Globus pallidus (tissue), 1 donor: Measurements from ENCODE around the gene DPP4.

Experiments
- DNase-seq: peaks from one replicate; pipeline ENCODE4 v3.0.0-alpha.2; 2015; ENCODE audit warnings: low spot score

DPP4 gene

DNA sequence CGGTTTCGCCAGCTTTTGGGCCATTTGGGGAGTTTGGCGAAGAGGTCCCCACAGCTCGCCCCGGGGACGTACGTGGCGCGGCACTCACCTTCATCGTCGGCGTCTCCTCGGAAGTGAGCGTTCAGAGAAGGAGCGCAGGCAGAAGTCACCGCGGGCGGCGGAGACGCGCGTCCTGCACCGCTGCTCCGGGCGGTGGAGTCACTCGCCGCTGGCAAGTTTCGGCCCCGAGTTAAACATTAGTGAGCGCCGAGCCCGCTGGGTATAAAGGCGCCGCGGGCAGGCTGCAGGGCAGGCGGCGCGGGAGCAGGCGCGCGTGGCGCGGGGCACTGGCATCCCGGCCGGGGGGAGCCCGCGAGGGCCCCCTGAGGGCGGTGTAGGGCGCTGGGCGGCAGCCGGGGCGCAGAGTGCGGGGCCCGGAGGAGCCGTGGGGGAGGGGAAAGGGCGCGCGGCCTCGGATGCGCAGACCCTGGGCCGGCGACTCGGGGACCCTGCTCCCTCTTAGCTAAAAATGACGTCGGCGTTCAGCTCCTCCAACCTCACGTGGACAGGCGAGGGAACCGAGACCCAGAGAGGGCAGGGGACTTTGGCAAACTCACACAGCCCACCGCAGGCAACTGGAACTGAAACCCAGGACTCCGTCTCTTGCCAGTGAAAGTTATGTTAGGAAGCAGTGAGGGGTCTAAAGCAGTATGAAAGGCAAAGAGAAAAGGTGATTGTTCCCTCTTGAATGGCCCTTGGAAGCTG, at the start of gene DPP4:
TSS of gene DPP4 (minus strand) at position 328 of the 744 bp plus-strand sequence. CDS start at position 94, 234 bp downstream.
- no peak for DNase-seq

DNA sequence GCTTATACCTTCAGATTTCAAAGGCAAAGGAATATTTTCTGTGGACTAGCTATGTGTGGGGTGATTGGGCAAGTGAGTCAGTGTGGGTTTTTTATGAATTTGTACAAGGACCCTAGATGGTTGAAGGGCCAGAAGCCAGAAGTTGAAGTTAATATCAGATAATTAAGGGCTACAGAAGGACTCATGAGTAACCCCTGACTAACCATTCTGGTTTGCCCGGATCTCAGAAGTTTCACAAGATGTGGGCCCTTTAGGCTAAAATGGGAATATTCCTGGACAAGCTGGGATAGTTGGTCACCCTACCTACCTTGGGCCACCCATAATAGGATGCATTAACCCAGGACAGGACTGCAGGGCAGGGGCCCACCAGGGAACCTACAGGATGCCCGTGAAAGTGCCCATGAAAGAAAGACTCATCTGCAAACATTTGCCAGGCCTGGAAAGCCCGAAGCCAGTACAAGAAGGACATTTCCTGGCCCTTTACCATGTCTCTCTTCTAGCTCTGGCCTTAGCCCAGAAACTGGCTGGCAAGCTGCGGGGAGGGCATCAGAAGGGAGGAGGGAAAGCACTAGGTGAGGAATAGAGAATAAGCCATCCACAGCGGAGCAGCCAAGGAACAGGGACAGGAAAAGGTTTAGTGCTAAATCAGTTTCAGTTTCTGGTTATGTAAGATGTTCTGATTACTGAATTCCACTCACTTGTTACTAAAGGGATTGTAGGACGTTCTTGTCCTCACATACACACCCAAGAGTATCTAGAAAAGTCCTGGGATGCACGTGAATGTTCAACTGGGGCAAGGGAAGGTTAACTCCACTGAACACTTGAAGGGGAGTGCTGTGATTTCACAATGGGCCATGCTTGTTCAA, 44.4 kb upstream of the DPP4 start:
- no peak for DNase-seq

DNA sequence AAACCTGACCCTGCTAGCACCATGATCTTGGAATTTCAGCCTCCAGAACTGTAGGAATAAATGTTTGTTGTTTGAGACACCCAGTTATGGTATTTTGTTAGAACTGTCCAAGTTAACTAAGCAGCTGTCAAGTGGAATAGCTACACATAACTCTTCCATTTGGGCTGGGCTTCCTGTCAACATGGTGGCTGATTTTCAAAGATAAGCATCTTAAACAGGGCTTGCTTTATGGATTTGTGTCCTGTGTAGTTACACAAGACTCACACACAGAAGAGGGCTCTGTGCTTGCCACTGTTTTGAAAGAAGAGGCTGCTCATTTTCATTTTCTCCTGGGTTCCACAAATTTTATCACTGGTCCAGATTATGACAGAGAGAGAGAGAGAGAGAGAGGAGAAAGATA, 42.3 kb upstream of the DPP4 start:
- no peak for DNase-seq

- no peak for DNase-seq
Observed at GRCh38 chr2:162115076-162115475, 41.1 kb upstream of the DPP4 start.

DNA sequence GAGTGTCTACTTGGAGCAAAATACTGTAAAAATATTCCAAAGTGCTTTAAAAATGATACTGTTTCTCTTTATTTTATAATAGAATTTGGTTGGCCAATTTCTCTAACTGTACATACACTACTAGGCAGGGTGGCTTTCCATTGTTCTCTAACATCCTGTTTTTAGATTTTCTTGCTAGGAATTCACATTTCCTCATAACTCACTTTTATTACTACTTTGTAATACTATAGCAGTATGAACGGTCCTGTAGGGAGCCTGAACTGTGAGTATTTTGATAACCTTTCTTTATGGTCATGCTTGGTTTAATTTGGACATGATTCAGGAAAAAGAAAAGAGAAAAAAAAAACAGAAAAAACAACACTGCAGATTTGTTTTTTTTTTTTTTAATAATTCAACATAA, 40.3 kb upstream of the DPP4 start:
- no peak for DNase-seq

- no peak for DNase-seq
Observed at GRCh38 chr2:162113776-162114168, 39.8 kb upstream of the DPP4 start.

GRCh38 chr2:162113088-162113775, 39.2 kb upstream of the DPP4 start:
- no peak for DNase-seq

DNA sequence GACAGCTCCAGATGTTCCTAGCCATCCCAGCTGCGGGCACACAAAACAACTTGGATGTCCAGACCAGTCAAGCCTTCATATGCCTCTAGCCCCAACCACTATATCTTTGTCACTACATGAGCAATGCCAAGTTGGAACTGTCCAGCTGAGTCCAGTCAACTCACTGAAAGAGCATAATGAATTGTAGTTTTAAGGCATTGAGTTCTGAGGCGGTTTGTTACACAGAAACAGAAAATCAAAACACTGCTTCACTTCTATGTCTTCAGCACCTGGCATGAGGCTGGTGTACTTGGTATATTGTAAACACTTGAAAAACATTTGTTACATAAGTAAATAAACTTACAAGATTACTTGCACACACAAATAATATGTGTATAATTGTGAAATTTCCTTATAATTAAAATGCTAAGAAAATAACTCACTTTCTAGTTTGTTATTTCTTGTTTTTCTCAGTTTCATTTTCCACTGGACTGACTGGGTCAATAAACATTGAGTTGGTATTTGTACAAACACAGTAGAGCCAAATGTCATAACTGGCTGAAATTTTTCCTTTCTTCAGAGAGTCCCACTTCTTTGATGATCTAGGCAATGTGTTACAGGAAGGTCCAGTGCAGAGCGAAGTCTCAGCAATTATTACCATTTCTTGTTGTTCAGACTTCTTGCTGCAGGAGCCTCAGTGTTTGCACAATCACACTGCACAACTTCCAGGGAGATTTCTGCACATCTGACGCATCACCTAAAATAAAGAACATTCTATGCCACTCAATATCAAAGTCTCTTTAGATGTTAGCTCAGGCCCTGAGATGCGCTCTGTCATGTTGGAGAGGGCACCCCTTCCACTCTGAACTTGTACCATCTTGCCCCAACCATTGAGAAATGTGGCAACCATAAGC, 38.2 kb upstream of the DPP4 start:
- no peak for DNase-seq

- DNase-seq: no peak
Observed at GRCh38 chr2:162107361-162107901, 33.4 kb upstream of the DPP4 start.

- no peak for DNase-seq
Observed at GRCh38 chr2:162106746-162107145, 32.7 kb upstream of the DPP4 start.

GRCh38 chr2:162106146-162106551, 32.1 kb upstream of the DPP4 start:
- no peak for DNase-seq

DNA sequence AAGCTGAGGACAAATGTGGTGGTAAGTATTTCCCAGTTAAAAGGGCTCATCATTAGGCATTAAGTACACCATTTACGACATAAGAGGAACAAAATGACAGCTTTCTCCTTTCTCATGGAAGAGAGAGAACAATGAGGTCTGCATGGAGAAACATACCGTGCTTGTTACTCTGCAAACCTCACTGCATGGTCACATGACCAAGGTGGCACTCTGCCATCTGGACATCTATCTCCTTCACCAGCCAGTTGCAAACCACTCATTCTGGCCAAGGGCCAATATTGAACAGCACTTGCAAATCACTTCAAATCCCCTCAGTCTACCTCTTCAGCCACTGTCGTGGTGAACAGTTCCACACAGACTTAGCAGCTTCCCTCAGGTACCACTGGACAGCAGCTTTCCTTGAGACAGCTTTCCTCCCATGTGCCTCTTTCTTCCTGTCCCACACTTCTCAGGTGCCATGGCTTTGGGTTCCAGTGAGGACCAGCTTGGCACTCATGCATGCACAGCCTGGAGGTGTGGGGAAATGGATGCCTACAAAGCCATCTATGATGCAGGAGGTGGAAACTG, 29.5 kb upstream of the DPP4 start:
- no peak for DNase-seq

GRCh38 chr2:162100579-162100978, 26.6 kb upstream of the DPP4 start:
- no peak for DNase-seq

GRCh38 chr2:162099836-162100235, 25.8 kb upstream of the DPP4 start:
- DNase-seq: no peak

- no peak for DNase-seq
Observed at GRCh38 chr2:162092658-162093556, 18.9 kb upstream of the DPP4 start.

GRCh38 chr2:162092008-162092390, 18.0 kb upstream of the DPP4 start:
- DNase-seq: no peak

DNA sequence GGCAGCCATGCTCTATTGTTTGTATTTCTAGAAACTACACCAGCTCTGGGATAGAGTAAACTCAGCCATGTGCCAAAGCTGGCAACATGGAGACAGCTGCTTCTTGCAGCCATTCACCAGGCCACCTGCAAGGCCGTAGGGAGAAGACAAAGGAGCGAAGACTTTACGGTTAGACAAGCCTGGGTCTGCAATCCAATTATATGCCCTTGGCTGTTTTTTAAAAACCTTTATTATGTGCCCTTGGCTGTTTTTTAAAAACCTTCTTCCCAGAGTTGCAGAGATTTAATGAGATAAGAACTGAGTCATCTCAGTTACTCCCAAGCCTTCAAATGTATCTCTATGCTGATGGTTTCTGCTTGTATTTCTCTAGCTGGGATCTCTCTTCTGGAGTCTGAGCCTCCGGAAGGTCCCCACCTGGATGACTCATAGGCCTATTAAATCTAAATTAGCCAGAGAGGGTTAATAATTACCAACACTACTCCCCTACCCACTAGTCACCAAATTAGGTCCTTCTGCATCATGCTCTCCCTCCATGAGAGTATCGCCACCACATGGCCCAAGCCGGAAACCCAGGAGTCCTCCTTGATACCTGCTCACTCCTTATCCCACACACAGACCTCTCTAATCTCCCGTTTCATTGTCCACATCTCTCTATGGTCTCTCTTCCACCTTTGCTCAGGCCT, 17.5 kb upstream of the DPP4 start:
- DNase-seq: no peak

DNA sequence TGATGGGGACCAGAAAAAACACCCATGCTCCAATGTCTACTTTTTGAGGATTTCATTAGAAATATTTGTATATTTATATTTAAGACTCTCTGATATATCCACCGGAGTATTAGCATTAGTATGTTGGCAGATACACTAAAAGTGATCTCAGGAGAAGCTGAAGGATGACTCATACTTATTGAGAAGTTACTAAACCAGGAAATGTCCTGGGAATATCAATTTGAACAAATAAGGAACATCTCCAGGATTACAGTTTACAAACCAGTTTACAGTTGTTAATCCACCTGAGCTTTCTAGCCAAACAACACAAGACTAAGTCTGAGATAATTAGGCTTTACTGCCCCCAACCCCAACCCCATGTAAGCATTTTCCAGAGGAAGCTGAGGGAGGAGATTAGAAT, 16.1 kb upstream of the DPP4 start:
- no peak for DNase-seq

- no peak for DNase-seq
Observed at GRCh38 chr2:162086904-162087303, 12.9 kb upstream of the DPP4 start.
